OCI-LY1 (cell line): ENCODE measurements around the gene STK38L.

Source experiments
- H2AFZ ChIP-seq: fragments of 200-600 bp; sonication (generic), shearing (Covaris generic); 2 replicates; pipeline ENCODE4 v1.6.0; 2014; ENCODE audit warnings: antibody characterized with exemption, mild to moderate bottlenecking, low read length
- H3F3A ChIP-seq: fragments of 200-600 bp; sonication (generic), shearing (Covaris generic); 2 replicates; pipeline ENCODE4 v1.6.0; 2014; ENCODE audit warnings: mild to moderate bottlenecking, antibody characterized with exemption, low read length, moderate library complexity; ENCODE audit not compliant: insufficient read depth
- H3K27ac ChIP-seq: fragments of 200-600 bp; sonication (generic); 2 replicates; pipeline ENCODE4 v1.5.1; 2014; ENCODE audit warnings: low read length, mixed run types, mild to moderate bottlenecking, low read depth; ENCODE audit not compliant: poor library complexity, severe bottlenecking
- H3K27me3 ChIP-seq: fragments of 200-600 bp; sonication (generic); 2 replicates; pipeline ENCODE4 v1.6.0; 2014; ENCODE audit warnings: antibody characterized with exemption, mild to moderate bottlenecking, low read length, moderate library complexity; ENCODE audit not compliant: insufficient read depth
- H3K36me3 ChIP-seq: fragments of 200-600 bp; sonication (generic); 2 replicates; pipeline ENCODE4 v1.6.1; 2014; ENCODE audit warnings: mild to moderate bottlenecking, antibody characterized with exemption, low read length, moderate library complexity, mixed read lengths; ENCODE audit not compliant: insufficient read depth
- H3K4me1 ChIP-seq: fragments of 200-600 bp; sonication (generic); 2 replicates; pipeline ENCODE4 v1.5.1; 2014; ENCODE audit warnings: mild to moderate bottlenecking, low read length, moderate library complexity; ENCODE audit not compliant: insufficient read depth, severe bottlenecking
- H3K4me2 ChIP-seq: fragments of 200-600 bp; sonication (generic), shearing (Covaris generic); 2 replicates; pipeline ENCODE4 v1.6.1; 2014; ENCODE audit warnings: low read length
- H3K4me3 ChIP-seq: fragments of 200-600 bp; sonication (generic); 2 replicates; pipeline ENCODE4 v1.5.1; 2014; ENCODE audit warnings: low read length, low read depth, mild to moderate bottlenecking, mixed read lengths; ENCODE audit not compliant: poor library complexity, severe bottlenecking
- H3K79me2 ChIP-seq: fragments of 200-600 bp; shearing (Covaris generic); 2 replicates; pipeline ENCODE4 v1.6.1; 2016; ENCODE audit warnings: mixed run types, low read length, mixed read lengths; ENCODE audit not compliant: insufficient read depth
- H3K9ac ChIP-seq: fragments of 200-600 bp; sonication (generic), shearing (Covaris generic); 2 replicates; pipeline ENCODE4 v1.6.1; 2014; ENCODE audit warnings: mild to moderate bottlenecking, low read length, mixed read lengths
- H3K9me2 ChIP-seq: fragments of 200-600 bp; sonication (generic), shearing (Covaris generic); 2 replicates; pipeline ENCODE4 v1.6.1; 2014; ENCODE audit warnings: low read depth, mild to moderate bottlenecking, low read length, mixed read lengths
- H3K9me3 ChIP-seq: fragments of 200-600 bp; shearing (Covaris generic); 2 replicates; pipeline ENCODE4 v1.6.1; 2014; ENCODE audit warnings: low read length, mixed read lengths
- H4K20me1 ChIP-seq: fragments of 200-600 bp; sonication (generic), shearing (Covaris generic); 2 replicates; pipeline ENCODE4 v1.6.0; 2016; ENCODE audit warnings: mild to moderate bottlenecking, low read length; ENCODE audit not compliant: insufficient read depth
- EZH2 ChIP-seq: fragments of 200-600 bp; sonication (generic), shearing (Covaris generic); IDR thresholded peaks from 2 replicates; pipeline ENCODE4 v1.8.0; 2017; ENCODE audit warnings: borderline replicate concordance, mixed run types, mild to moderate bottlenecking, antibody characterized with exemption, low read length, moderate library complexity, mixed read lengths
- TF ChIP-seq, protein P1 (sequence below): fragments of 200-600 bp; sonication (generic), shearing (Covaris generic); IDR thresholded peaks from 2 replicates; pipeline ENCODE4 v1.5.1; 2017; ENCODE audit warnings: mild to moderate bottlenecking, antibody characterized with exemption, low read length, moderate library complexity, mixed read lengths

The STK38L gene

DNA sequence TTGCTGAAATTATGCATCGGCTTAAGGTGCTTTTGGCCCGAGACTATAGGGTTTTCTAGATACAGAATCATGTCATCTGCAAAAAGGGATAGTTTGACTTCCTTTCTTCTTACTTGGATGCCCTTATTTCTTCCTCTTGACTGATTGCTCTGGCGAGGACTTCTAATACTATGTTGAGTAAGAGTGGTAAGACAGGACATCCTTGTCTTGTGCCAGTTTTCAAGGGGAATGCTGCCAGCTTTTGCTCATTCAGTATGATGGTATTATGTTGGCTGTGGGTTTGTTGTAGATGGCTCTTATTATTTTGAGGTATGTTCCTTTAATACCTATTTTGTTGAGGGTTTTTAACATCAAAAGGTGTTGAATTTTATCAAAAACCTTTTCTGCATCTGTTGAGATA is 96.9 kb downstream of the STK38L start:
- no peaks in the 10 kb centered on the region; the same call in 1 of the 2 replicates for H3K27me3 ChIP-seq
- no peaks in the 10 kb centered on the region for H3F3A ChIP-seq
- H3K79me2 ChIP-seq = no peaks in the 10 kb centered on the region
- no peaks in the 10 kb centered on the region for H3K9me2 ChIP-seq
- no peak overlapping the region for H3K9ac ChIP-seq
- no peaks in the 10 kb centered on the region for H3K4me1 ChIP-seq
- no peak overlapping the region for H3K4me3 ChIP-seq
- H3K4me2 ChIP-seq = no peak overlapping the region
- no peak overlapping the region for H2AFZ ChIP-seq
- H3K27ac ChIP-seq = no peak overlapping the region
- no peaks in the 10 kb centered on the region for H4K20me1 ChIP-seq
- TF ChIP-seq, protein P1, sequence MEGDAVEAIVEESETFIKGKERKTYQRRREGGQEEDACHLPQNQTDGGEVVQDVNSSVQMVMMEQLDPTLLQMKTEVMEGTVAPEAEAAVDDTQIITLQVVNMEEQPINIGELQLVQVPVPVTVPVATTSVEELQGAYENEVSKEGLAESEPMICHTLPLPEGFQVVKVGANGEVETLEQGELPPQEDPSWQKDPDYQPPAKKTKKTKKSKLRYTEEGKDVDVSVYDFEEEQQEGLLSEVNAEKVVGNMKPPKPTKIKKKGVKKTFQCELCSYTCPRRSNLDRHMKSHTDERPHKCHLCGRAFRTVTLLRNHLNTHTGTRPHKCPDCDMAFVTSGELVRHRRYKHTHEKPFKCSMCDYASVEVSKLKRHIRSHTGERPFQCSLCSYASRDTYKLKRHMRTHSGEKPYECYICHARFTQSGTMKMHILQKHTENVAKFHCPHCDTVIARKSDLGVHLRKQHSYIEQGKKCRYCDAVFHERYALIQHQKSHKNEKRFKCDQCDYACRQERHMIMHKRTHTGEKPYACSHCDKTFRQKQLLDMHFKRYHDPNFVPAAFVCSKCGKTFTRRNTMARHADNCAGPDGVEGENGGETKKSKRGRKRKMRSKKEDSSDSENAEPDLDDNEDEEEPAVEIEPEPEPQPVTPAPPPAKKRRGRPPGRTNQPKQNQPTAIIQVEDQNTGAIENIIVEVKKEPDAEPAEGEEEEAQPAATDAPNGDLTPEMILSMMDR = no peak
- no peak for TF ChIP-seq EZH2
- H3K9me3 ChIP-seq = no peaks in the 10 kb centered on the region
- H3K36me3 ChIP-seq = no peaks in the 10 kb centered on the region

DNA sequence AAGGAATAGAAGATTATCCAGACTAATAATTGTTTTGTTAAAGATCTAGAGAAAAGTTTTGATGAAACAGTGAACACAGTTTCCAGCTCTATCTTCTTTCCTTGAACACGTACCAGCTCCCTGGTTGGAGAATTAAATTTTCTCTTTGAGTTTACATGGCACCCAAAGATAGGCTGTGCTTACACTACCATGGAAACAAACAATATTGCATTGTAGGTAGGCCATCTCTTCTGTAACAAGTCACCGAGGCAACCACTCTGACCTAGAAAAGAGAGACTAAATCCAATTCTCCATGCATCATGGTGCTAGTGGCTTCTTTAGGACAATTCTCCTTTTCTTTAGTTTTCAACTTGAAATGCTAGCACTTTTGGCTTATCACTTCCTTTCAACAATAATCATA is 98.5 kb downstream of the STK38L start:
- no peak overlapping the region for H2AFZ ChIP-seq
- no peaks in the 10 kb centered on the region for H3K79me2 ChIP-seq
- H3K9me3 ChIP-seq = no peaks in the 10 kb centered on the region
- H3K27me3 ChIP-seq = no peaks in the 10 kb centered on the region; the same call in 1 of the 2 replicates
- H3F3A ChIP-seq = no peaks in the 10 kb centered on the region
- no peaks in the 10 kb centered on the region for H3K4me1 ChIP-seq
- H3K4me3 ChIP-seq = no peak overlapping the region
- no peak overlapping the region for H3K27ac ChIP-seq
- H3K36me3 ChIP-seq = no peaks in the 10 kb centered on the region
- H3K9ac ChIP-seq = no peak overlapping the region
- no peaks in the 10 kb centered on the region for H4K20me1 ChIP-seq
- no peak overlapping the region for H3K4me2 ChIP-seq
- TF ChIP-seq EZH2 = no peak
- TF ChIP-seq, protein P1 = no peak
- H3K9me2 ChIP-seq = no peaks in the 10 kb centered on the region

DNA sequence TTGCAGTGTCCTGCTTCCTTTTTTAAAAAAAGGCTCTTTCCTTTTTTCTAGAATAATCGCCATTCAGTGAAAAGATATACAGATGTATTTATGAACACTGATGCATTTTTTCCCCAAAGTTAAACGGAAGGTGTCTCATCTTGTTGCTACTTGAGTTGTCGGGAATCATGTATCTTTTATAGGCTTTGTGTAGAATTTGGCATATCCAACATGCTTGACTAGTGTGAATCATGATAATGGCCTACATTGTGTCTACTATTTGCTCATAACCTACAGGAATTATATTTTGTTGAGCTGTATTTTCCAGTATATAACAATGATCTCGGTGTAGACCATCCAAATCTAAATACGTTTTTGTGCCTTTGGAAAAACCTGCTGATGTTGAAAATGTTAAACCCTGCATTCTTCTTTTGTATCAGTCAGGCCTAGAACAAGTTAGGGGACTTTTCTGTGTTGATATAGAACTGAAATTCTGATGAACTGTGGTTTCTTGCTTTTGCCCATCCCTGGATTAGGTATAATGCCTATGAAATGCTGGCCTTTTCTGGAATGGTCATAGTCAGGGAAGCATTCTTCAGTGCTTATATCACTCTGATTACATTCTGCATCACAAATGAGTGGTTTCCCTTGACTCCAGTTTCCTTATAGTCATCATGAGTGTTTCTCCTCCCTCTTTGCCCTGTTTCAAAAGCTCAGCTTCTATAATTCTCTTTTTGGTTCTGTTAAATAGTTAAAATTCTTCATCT is 99.3 kb downstream of the STK38L start:
- H3K79me2 ChIP-seq = no peaks in the 10 kb centered on the region
- H4K20me1 ChIP-seq = no peaks in the 10 kb centered on the region
- no peaks in the 10 kb centered on the region for H3K9me3 ChIP-seq
- no peak overlapping the region for H3K4me2 ChIP-seq
- H3K9ac ChIP-seq = no peak overlapping the region
- no peaks in the 10 kb centered on the region for H3F3A ChIP-seq
- no peak overlapping the region for H3K27ac ChIP-seq
- no peaks in the 10 kb centered on the region for H3K36me3 ChIP-seq
- H3K27me3 ChIP-seq = no peaks in the 10 kb centered on the region; the same call in 1 of the 2 replicates
- no peak overlapping the region for H2AFZ ChIP-seq
- no peak overlapping the region for H3K4me3 ChIP-seq
- H3K4me1 ChIP-seq = no peaks in the 10 kb centered on the region
- TF ChIP-seq, protein P1 = no peak
- no peak for TF ChIP-seq EZH2
- H3K9me2 ChIP-seq = no peaks in the 10 kb centered on the region
